Activated T-cell treated with anti-CD3 and anti-CD28 coated beads, Interleukin-2, amount 50 U/mL, for 4 hours (primary cell): ENCODE measurements around the gene COX7B. TPM values are rescaled to one million over a fixed set of nuclear protein-coding genes. Genes with fewer than 3 reads are reported as not detected.
A peak's percentile ranks its signal among the peaks of the same experiment; 100 is the strongest.
"Not testable (repeated sequence)": the region's sequence is repeated elsewhere in the genome, so short reads cannot be mapped to it uniquely, and the experiment has no call there.

ENCODE experiments used
- ATAC-seq, 2 donors: fragments of 200-7000 bp; cut with Tn5 transposase; one replicate each; pipeline ENCODE4 v1.10.0; 2021
- DNase-seq: peaks from one replicate; pipeline ENCODE4 v3.0.0-alpha.2; 2020
- H3K27me3 Mint-ChIP-seq: one replicate; pipeline ENCODE4 v1.8.0; 2021; ENCODE audit warnings: low read depth, mixed read lengths
- H3K36me3 Mint-ChIP-seq: one replicate; pipeline ENCODE4 v1.8.0; 2022; ENCODE audit warnings: mixed read lengths; ENCODE audit not compliant: insufficient read depth
- H3K4me1 Mint-ChIP-seq: one replicate; pipeline ENCODE4 v1.8.0; 2021; ENCODE audit warnings: low read depth, mixed read lengths
- H3K4me3 Mint-ChIP-seq: one replicate; pipeline ENCODE4 v1.8.0; 2021; ENCODE audit warnings: mild to moderate bottlenecking, moderate library complexity, mixed read lengths
- H3K9me3 Mint-ChIP-seq: one replicate; pipeline ENCODE4 v1.8.0; 2021; ENCODE audit warnings: mixed read lengths
- total RNA-seq, 3 donors: library from RNA; stranded (reverse); gene quantifications; one replicate each; pipeline ENCODE4 v1.2.1, GENCODE V29; 2021

The COX7B gene
- total RNA-seq, 3 donors from 2014 or later: 285 to 300 (median 286) TPM

DNA sequence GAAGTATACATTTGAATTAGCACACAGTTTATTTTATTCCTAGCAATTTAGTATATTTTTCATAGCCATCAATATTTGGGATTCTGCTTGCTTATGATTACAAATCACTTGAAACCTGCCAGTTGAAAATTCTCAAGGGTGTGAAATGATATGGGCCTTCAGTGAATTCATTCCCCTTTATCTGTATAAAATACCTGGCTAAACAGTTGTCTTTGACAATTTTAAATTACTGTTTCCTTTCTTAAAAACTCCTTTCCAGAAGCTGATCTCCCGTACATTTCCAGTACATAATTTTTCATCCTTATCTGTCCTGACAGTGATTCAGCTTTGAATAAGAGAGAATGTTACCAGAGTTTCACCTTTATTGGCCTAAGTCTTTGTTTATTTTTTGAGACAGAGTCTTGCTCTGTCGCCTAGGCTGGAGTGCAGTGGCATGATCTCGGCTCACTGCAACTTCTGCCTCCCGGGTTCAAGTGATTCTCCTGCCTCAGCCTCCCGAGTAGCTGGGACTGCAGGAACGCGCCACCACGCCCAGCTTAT lies 25.1 kb downstream of the COX7B start:
- Mint-ChIP-seq H3K27me3 (no peaks in the 10 kb centered on the region), H3K4me3 (no peak overlapping the region), H3K36me3 (no peaks in the 10 kb centered on the region), H3K9me3 (no peaks in the 10 kb centered on the region), H3K4me1 (peaks cover 6% of the 10 kb centered on the region)
- DNase-seq (no peak), ATAC-seq (no peak)

DNA sequence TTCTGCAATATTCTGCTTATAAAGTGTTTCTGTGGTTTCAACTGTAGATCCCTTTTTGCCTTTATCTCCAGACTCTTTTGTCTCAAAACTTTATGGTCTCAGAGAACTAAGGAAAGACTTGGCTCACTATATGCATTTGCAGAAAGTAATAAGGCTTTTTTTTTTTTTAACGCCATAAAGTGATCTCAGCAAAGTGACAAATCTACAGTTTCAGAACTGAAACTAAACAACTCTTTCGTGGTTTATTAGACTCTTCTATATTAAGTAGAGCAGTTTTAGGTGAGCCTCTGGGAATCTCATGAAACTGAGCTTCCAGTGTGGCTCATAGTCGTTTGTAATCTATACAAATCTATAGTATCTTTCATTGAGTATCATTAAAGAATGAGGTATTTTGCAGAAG lies 26.5 kb downstream of the COX7B start:
- Mint-ChIP-seq H3K4me3 (no peak overlapping the region), H3K27me3 (no peaks in the 10 kb centered on the region), H3K9me3 (no peaks in the 10 kb centered on the region), H3K4me1 (peaks cover 6% of the 10 kb centered on the region), H3K36me3 (no peaks in the 10 kb centered on the region)
- DNase-seq (no peak), ATAC-seq (peak in 1 of 2 donors; percentile 51)

DNA sequence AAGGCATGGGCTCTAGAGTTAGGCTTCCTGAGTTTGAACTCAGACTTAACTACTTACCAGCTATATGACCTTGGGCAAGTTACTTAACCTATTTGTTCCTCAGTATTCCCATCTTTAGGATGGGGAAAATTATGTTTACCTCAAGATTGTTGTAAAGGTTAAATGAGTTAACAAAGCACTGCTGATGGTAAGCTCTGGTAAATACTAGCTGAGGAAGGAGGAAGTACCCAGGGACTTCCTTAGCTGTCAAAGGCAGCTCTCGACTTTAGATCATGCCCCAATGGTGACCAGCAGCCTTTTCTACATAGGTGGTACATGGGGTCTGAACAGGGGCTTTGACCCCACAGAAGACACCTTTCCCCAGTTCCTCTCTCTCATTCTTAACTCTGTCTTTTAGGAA lies 31.3 kb downstream of the COX7B start:
- no peak overlapping the region for H3K4me3 Mint-ChIP-seq
- ATAC-seq (no peak), DNase-seq (no peak)
- no peaks in the 10 kb centered on the region for H3K36me3 Mint-ChIP-seq
- H3K4me1 Mint-ChIP-seq: peaks cover 3% of the 10 kb centered on the region
- H3K27me3 Mint-ChIP-seq: no peaks in the 10 kb centered on the region
- H3K9me3 Mint-ChIP-seq: no peaks in the 10 kb centered on the region

DNA sequence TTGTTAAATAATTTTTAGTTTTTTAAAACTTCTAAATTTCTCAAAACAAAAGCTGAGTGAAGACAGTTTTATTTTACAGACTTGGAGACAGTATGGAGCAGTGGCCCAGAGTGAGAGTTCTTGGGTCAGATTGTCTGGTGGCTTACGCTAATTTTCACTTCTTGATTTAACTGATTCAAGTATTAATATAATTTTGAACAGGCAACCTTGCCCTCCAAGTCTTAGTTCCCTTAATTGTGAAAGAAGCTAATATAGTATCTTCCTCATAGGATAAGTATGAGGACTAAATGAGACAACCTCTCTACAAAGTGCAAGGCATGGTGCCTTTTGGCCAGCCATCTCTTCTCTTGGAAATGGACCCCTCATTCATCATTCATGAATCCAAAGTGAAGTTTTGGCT lies 36.6 kb downstream of the COX7B start:
- Mint-ChIP-seq H3K4me1 (peaks cover 6% of the 10 kb centered on the region), H3K4me3 (no peak overlapping the region), H3K36me3 (no peaks in the 10 kb centered on the region), H3K27me3 (no peaks in the 10 kb centered on the region), H3K9me3 (no peaks in the 10 kb centered on the region)
- DNase-seq: no peak
- no peak for ATAC-seq

DNA sequence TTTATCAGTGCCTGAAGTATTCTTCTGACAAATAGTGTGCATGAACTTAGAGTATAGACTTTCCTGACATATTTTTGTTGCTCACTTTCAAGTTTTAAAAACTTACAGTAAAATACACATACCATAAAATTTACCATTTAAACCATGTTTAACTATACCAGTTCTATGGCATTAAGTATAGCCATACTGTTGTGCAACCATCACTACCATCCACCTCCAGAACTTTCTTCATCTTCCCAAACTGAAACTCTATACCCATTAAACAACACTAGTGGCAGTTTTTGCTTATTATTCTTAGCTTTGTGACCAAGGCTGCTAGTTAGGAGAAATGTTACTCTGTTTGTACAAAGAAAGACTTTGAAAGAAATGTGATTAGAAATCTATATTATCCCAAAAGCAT lies 37.0 kb downstream of the COX7B start:
- H3K4me3 Mint-ChIP-seq: no peak overlapping the region
- ATAC-seq (no peak), DNase-seq (no peak)
- H3K9me3 Mint-ChIP-seq: no peaks in the 10 kb centered on the region
- no peaks in the 10 kb centered on the region for H3K36me3 Mint-ChIP-seq
- no peaks in the 10 kb centered on the region for H3K27me3 Mint-ChIP-seq
- H3K4me1 Mint-ChIP-seq: peaks cover 6% of the 10 kb centered on the region

DNA sequence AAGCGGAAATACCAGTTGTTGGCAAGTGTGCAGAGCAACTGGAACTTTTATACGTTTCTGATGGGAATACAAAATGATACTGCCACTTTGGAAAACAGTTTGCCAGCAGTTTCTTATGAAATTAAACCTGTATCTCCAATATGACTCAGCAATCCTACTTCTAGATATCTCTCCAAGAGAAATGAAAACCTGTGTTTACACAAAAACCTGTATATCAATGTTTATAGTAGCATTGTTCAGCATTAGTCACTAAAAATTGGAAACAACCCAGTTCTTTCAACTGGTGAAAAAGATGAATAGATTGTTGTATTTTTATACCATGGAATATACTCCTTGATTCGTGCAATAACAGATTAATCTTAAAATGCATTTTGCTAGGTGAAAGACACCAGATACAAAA lies 38.0 kb downstream of the COX7B start:
- H3K36me3 Mint-ChIP-seq: no peaks in the 10 kb centered on the region
- H3K9me3 Mint-ChIP-seq: no peaks in the 10 kb centered on the region
- ATAC-seq (no peak), DNase-seq (no peak)
- peaks cover 6% of the 10 kb centered on the region for H3K4me1 Mint-ChIP-seq
- H3K4me3 Mint-ChIP-seq: no peak overlapping the region
- H3K27me3 Mint-ChIP-seq: no peaks in the 10 kb centered on the region

DNA sequence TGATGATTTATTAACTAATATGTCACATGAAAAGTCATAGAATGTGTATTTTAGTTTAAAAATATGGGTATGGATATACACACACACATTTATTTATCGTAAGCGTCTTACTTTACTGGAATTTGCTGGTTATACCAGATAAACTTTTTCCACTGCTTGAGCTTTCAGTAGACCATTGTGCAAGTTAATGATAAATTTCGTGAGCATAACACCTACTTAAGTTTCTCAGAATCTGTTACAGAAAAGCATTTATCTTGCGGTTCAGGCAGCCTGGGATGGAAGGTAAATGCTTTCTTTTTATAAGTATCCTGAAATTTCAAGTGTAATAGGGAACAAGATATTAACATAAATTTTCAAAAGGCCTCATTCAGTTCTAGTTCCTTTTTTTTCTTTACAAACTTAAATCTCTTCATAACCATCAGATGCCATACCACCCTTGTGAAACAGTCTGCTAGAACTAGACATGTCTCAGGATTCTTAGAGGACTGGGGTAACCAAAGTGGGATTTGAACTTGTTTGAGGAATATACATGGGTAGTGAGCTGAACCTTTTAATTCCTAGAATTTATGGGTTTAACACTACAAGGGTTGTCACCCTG lies 38.9 kb downstream of the COX7B start:
- ATAC-seq (no peak), DNase-seq (no peak)
- no peaks in the 10 kb centered on the region for H3K36me3 Mint-ChIP-seq

DNA sequence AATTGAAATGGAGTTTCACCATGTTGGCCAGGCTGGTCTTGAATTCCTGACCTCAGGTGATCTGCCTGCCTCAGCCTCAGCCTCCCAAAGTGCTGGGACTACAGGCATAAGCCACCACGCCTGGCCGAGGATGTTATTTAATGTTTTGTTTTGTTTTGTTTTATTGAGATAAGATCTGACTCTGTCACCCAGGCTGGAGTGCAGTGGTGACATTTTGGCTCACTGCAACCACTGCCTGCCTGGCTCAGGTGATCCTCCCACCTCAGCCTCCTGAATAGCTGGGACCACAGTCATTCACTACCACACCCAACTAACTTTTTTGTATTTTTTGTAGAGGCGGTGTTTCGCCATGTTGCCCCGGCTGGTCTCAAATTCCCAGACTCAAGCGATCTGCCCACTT lies 45.8 kb downstream of the COX7B start:
- not testable (repeated sequence) for H3K27me3 Mint-ChIP-seq, H3K4me3 Mint-ChIP-seq, H3K4me1 Mint-ChIP-seq, ATAC-seq, H3K9me3 Mint-ChIP-seq, DNase-seq, H3K36me3 Mint-ChIP-seq

More for the DNA sequence above, 38.9 kb downstream of the COX7B start:
- Mint-ChIP-seq H3K9me3 (no peaks in the 10 kb centered on the region), H3K4me3 (no peak overlapping the region), H3K4me1 (peaks cover 7% of the 10 kb centered on the region), H3K27me3 (no peaks in the 10 kb centered on the region)

DNA sequence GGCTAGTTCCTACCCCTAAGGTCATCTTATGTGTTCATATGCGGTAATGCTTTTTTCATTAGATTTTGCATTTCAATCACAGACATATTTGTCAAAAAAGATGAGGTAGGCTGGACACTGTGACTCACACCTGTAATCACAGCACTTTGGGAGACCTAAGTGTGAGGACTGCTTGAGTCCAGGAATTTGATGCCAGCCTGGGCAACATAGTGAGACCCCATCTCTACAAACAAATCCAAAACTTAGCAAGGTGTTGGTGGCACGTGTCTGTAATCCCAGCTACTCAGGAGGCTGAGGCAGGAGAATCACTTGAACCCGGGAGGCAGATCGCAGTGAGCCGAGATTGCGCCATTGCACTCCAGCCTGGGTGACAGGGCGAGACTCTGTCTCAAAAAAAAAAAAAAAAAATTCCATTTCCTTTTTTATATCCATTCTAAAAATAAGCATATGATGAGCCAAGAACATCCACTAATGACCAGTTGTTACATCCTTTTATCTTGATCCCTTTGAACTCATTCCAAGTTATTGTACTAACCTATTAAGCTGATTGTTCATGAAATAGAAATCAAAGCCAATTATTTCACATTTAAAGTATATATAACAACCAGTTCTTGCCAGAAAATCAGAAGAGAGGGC lies 46.8 kb downstream of the COX7B start:
- no peaks in the 10 kb centered on the region for H3K27me3 Mint-ChIP-seq
- ATAC-seq: no peak
- no peak for DNase-seq
- peaks cover 2% of the 10 kb centered on the region for H3K4me1 Mint-ChIP-seq
- no peak overlapping the region for H3K4me3 Mint-ChIP-seq
- H3K36me3 Mint-ChIP-seq: no peaks in the 10 kb centered on the region
- no peaks in the 10 kb centered on the region for H3K9me3 Mint-ChIP-seq

DNA sequence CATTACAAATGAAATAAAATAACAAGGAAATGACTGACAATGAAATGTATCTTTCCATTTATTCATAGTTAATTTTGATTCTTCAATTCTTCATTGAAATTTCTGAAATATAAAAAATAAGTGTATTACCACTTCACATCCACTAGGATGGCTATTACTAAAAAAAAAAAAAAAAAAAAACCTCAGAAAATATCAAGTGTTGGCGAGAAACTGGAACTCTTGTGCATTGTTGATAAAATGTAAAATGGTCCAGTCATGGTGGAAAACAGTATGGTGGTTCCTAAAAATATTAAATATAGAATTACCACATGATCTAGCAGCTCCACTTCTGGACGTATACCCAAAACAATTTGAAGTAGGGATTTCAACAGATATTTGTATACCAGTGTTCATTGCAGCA lies 47.3 kb downstream of the COX7B start:
- Mint-ChIP-seq H3K4me3 (no peak overlapping the region), H3K9me3 (no peaks in the 10 kb centered on the region), H3K36me3 (no peaks in the 10 kb centered on the region), H3K27me3 (no peaks in the 10 kb centered on the region), H3K4me1 (peaks cover 2% of the 10 kb centered on the region)
- DNase-seq: no peak
- no peak for ATAC-seq

DNA sequence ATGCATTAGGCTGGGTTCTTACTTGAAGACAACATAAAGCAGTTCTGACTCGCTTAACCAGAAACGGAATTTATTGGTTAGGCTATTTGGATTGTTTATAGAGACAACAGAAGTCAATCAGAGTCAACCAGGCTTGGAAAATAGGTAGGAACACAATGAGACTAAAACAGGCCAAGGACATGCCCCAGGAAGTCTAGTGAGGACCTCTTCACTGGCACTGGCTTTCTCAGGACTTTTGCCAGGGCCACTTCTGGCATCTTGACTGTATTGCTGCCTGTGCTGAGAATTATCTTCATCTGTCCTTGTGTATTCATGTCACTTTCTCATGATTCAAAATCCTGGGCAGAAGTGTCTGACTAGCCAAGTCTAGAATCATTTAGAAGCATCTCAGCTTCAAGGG lies 50.6 kb downstream of the COX7B start:
- ATAC-seq (no peak), DNase-seq (no peak)
- no peaks in the 10 kb centered on the region for H3K27me3 Mint-ChIP-seq
- peaks cover 3% of the 10 kb centered on the region for H3K4me1 Mint-ChIP-seq
- H3K36me3 Mint-ChIP-seq: no peaks in the 10 kb centered on the region
- no peaks in the 10 kb centered on the region for H3K9me3 Mint-ChIP-seq
- no peak overlapping the region for H3K4me3 Mint-ChIP-seq

DNA sequence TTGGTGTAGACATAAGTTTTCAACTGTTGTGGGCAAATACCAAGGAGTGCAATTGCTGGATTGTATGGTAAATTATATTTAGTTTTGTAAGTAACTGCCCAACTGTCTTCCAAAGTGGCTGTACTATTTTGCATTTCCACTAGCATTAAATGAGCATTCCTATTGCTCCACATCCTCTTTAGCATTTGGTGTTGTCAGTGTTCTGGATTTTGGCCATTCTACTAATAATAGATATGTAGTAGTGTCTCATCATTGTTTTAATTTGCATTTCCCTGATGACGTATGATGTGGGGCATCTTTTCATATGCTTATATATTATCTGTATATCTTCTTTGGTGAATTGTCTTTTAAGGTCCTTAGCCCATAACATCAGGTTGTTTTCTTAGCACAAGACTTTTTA lies 52.9 kb downstream of the COX7B start:
- no peak for DNase-seq
- ATAC-seq: no peak
- no peak overlapping the region for H3K4me3 Mint-ChIP-seq

DNA sequence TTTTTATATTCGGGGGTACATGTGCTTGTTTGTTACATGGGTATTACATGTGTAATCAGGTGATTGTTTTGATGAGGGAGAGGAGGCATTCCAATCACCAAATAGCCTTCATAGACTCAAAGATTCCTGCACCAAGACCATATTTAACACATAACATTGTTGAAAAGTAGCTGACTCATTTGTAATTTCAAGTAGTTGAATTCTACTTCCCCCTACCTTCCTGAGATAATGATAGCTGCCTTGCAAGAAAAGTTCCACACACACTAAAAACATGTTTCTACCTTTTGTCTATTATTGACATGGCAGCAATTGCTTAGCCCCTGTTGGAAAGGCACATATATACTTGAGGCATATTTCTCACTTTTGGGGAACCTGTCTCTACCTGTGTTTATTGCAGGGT lies 54.0 kb downstream of the COX7B start:
- H3K4me1 Mint-ChIP-seq: peaks cover 15% of the 10 kb centered on the region
- peaks cover 4% of the 10 kb centered on the region for H3K9me3 Mint-ChIP-seq
- DNase-seq (no peak), ATAC-seq (no peak)
- H3K27me3 Mint-ChIP-seq: no peaks in the 10 kb centered on the region
- no peak overlapping the region for H3K4me3 Mint-ChIP-seq
- peaks cover 4% of the 10 kb centered on the region for H3K36me3 Mint-ChIP-seq

More for the DNA sequence above, 52.9 kb downstream of the COX7B start:
- no peaks in the 10 kb centered on the region for H3K36me3 Mint-ChIP-seq
- H3K9me3 Mint-ChIP-seq: peaks cover 4% of the 10 kb centered on the region
- H3K4me1 Mint-ChIP-seq: peaks cover 8% of the 10 kb centered on the region
- H3K27me3 Mint-ChIP-seq: no peaks in the 10 kb centered on the region

DNA sequence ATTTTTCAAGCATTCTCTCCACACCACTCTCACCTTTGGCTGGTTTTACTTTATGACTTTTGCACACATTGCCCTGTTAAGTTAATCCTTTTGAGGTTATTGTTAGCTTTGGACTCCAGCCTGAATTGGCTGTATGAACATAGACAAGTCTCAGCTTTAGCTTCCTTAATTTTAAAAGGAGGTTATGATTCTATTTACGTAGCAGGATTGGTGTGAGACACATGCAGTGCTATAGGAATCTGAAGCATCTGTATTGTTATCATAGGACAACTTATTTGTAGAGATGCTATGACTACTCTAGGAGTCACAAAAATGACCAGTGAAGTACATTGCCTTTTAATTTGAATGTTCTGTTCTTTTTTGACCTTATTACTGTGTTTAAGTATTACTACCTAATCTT lies 54.4 kb downstream of the COX7B start:
- no peak for DNase-seq
- Mint-ChIP-seq H3K36me3 (peaks cover 4% of the 10 kb centered on the region), H3K4me1 (peaks cover 15% of the 10 kb centered on the region), H3K9me3 (peaks cover 4% of the 10 kb centered on the region), H3K4me3 (no peak overlapping the region), H3K27me3 (no peaks in the 10 kb centered on the region)
- no peak for ATAC-seq
